CD4-positive, alpha-beta T cell treated with Interleukin-12 subunit alpha and Interleukin-12 subunit beta, for 1 hour (primary cell): ENCODE results near the gene PSD.
A peak's percentile ranks its signal among the peaks of the same experiment; 100 is the strongest.
"Not testable (repeated sequence)": the region's sequence is repeated elsewhere in the genome, so short reads cannot be mapped to it uniquely, and the experiment has no call there.

Source experiments
- DNase-seq: peaks from one replicate; pipeline ENCODE4 v3.0.0-alpha.2; 2020

The PSD gene

DNA sequence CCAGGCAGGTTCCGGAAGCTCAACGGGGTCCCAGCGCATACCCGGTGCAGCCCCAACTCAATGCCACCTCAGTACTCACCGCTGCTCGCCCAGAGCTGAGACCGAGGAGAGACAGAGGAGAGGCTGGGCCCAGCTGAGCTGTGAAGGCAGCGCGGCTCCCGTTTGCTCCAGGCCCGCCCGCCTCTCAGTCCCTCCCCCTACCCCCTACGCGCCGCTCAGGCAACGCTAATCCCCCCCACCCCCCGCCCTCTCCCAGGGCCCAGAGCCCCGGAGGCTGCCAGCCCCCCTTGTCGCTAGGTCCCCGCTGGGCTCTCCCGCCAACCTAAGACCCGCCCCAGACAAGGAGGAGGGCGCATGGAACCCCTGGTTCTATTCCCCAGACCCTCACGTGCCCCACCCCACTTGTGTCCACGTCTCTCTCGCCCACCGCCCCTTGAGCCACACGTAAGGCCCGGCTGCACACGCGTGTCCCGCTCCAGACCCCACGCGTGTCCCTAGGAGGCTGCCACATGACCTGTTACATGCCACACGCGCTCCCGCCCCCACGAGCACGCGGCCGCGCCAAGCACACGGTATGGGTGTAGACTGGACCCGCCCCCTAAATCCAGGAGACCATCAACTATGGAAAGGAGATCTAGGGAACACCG is at the start of gene PSD:
Gene PSD (minus strand): TSS at position 164 of the 647 bp plus-strand sequence. CDS start 1,747 bp downstream, outside the sequence.
- DNase-seq, result no peak

DNA sequence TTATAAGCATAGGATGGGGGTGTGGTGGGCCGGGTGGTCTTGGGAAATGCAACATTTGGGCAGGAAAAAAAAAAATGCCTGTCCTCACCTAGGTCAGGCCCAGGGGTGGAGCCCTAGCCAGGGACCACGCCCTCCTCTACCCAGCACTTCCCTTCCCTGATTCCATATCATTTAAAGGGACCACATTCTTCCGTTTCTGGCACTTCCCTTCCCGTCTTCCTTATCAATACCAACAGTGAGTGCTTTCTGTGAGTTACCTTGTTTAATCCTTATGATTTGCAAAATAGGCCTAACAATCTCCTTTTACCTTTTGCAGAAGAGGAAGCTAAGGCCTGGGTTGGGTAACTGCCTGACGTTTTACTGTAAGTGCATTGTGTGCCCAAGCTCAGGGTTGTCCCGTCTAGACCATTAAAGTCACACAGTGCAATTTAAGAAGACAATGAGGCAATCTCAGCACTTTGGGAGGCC is 49.4 kb upstream of the PSD start:
- no peak for DNase-seq

DNA sequence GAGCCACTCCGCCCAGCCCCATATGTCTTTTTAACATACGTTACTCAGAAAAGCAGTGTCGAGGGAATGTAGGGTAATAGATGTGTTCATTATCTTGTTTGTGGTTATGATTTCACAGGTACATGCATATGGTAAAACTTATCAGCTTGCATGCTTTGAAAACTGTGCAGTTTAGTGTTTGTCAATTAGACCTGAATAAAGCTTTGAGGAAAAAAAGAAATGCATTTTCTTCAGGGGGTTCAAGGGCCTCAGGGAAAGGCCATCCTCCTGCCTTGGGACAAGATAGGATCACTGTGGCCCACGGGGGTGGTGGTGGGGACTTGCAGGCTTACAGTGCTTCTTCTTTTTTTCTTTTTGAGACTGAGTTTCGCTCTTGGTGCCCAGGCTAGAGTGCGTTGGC is 48.7 kb upstream of the PSD start:
- DNase-seq, result no peak

DNA sequence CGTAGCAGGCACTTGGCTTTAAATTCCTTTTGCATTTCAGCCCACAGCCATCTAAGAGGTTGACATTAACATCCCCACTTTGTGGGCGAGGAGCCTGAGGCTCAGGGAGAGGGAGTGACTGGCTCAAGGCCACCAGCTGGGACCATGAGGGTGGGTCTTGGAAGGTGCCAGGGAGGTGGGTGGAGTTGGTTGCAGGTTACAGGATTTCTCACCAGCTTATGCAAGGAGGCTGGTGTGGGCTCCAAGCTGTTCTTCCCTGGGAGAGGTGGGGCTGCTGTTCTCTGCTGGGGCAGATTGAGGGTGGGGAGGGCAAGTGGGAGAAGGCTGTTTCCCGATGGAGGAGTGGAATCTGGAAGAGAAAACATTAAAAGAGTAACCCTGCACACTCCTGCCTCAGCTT is 46.9 kb upstream of the PSD start:
- no peak for DNase-seq

DNA sequence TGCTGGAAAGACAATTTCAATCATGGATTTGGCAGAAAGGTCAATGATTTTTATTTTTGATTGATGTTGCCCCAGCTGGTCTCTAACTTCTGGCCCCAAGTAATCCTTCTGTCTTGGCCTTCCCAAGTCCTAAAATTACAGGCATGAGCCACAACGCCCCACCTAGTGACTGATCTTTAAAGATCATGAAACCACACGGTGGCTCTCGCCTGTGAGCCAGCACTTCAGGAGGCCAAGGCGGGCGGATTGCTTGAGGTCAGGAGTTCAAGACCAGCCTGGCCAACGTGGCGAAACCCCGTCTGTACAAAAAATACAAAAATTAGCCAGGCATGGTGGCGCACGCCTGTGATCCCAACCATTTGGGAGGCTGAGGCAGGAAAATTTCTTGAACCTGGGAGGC is 45.4 kb upstream of the PSD start:
- no peak for DNase-seq

DNA sequence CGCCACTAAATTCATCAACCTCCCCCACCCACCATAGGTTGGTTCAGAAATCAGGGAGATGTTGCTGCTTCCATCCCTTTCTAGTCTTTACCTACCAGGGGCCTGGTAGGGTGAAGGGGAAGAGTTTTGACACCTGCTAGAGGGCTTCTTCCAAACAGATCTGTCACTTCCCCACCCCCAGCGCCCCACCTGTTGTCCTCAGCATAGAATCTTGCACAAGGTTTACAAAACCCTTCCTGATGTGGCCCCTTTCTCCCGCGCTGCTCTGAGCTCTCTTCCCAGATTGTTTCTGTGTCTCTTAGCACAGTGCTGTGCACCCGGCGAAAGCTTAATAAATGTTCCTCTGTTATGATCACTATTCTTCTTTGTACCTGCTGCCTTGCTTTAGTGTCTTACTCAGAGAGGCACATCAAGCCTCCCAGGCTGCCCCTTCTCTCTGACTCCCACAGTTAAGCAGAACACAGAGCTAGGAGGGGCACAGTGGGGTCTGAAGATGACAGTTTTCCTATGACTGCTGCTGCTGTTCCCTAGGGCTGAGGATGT is 44.0 kb upstream of the PSD start:
- DNase-seq, result no peak

DNA sequence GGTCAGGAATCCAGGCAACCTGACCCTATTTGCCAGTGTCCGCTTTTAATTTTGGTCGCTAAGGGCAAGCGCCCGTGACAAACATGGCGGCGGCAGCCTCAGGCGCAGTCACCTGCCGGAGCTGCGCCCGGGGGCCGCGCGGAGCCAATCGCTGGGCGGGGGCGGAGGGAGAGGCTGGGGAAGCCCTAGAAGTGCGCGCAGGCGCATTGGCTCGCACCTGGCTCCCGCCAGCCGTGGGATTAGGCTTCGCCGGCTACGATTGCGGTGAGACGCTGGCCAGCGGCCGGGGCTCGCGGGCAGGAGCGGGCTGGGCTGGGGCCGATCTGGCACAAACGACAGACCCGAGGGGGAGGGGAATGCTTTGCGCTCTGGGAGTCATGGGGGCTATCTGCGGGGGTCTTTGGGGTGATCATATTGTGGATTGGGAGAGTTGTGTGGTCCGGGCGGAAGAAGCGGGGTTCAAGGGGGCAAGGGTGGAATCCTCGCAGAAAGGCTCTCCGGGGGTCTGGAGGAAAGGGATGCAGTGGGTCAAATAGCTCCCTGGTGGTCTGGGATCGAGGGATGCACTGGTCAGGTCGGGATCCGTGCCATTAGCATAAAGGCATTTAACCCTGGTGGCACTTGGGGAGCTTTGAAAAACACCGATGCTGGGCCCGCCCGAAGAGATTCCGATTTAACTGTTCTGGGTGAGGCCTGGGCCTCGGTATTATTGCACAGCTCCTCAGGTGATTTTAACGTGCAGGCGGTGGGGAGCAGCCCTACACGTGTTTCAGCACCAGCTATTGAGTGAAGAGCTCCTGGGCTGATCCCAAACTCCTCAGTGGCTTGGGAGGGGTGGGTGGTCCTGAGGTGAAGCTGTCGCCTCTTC is 42.8 kb upstream of the PSD start:
- DNase-seq, result peak; percentile 94

DNA sequence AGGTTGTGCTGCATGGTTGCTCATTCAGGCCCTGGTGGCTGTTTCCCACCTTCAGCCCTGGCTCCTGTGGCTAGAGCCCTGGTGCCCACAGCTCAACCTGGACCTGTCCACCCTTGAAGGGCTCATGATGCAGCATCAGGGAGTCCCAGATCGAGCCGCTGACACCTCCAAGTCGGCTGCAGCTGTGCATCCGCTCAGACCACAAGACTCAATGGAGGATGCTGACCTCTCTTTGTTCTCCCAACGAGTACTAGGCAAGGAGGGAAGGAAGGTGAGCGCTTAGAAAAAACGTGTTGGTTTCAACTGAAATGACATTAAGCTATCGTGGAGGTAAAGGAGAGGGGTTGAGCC is 42.2 kb upstream of the PSD start:
- DNase-seq, result no peak

DNA sequence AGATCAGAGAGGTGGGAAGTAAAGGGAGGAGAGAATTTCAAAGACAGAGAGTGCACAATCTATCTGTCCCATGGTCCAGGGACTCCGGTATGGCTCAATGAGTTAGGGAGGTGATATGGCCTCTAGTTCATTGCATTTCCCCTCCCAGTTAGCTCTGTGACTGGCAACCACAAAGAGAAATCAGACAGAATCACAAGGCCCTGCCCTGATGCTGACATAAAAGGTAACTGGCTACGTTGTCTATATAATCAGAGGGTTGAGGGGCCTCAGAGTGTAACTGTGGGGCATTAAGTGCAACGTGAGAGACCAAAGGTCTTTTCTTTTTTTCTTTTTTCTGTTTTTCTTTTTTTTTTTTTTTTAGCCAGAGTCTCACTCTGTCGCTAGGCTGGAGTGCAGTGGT is 40.1 kb upstream of the PSD start:
- DNase-seq, result no peak

DNA sequence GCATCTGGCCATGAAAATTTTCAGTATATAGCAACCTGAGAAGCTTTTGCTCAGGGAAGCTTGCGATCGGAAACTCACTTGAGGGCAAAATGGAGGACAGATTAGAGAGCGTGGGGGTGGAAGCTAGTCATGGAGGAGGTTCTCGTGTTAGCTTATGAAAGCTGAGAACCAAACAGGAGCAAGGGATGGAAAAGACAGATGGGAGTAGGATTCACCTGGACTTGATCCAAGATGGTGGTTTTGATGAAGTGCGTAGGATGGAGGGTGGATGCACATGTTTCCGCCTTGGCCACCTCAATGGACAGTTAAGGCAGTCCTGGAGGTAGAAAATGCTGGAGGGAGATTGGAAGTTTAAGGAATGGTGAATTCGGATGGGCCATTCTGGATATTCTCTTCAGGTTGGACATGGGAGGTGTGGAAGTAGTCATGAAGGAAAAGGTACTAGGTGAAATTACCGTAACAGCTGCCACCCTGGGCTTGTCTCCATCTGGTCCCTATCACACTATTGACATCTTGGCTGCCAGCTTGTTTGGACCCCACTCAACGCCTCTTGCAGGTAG is 39.1 kb upstream of the PSD start:
- no peak for DNase-seq

DNA sequence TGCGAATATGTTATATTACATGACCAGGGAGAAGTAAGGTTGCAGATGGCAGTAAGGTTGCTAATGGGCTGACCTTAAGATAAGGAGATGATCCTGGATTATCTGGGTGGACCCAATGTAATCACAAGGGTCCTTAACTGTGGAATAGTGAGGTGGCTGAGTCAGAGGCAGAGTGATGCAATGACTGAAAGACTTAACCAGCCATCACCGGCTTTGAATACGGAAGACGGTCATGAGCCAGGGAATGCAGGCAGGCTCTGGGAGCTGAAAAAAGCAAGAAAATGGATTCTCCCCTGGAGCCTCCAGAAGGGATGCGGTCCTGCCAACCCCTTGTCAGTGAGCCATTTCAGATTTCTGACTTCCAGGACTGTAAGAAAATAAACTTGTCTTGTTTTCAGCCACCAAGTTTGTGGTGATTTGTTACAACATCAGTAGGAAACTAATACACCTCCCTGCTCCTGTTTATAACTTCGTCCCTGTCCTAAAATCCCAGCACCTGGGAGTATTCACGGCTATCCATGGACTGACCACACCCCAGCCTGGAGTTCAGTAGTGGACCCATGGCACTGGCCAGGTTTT is 37.4 kb upstream of the PSD start:
- DNase-seq, result no peak

DNA sequence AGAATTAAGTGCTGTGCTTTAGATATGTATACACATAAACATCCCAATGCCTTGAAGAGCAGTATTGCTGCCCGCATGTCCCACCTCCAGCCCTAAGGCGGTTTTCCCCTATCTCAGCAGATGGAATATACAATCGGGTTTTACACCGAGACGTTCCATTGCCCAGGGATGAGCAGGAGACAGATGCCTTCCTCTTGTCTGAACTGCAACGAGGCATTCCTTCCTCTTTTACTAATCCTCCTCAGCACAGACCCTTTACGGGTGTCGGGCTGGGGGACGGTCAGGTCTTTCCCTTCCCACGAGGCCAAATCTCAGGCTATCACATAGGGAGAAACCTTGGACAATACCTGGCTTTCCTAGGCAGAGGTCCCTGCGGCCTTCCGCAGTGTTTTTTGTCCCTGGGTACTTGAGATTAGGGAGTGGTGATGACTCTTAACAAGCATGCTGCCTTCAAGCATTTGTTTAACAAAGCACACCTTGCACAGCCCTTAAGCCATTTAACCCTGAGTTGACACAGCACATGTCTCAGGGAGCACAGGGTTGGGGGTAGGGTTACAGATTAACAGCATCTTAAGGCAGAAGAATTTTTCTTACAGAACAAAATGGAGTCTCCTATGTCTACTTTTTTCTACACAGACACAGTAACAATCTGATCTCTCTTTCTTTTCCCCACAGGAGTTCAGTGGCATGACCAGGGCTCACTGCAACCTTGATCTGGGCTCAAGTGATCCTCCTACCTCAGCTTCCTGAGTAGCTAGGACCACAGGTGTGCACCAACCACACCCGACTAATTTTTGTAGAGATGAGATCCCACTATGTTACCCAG is 36.3 kb upstream of the PSD start:
- DNase-seq, result not testable (repeated sequence)

DNA sequence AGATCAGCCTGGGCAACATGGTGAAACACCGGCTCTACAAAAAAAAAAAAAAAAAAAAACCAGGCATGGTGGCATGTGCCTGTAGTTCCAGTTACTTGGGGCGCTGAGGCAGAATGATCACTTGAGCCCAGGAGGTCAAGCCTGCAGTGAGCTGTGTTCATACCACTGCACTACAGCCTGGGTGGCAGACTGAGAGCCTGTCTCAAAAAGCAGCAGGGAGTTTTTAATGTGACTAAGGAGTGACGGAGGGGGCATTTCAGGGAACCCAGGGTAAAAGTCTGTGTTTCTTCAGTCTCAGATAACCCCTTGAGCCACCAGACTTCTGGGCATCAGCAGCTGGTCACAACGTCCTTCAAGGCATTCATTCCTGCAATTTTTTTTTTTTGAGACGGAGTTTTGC is 34.9 kb upstream of the PSD start:
- no peak for DNase-seq

DNA sequence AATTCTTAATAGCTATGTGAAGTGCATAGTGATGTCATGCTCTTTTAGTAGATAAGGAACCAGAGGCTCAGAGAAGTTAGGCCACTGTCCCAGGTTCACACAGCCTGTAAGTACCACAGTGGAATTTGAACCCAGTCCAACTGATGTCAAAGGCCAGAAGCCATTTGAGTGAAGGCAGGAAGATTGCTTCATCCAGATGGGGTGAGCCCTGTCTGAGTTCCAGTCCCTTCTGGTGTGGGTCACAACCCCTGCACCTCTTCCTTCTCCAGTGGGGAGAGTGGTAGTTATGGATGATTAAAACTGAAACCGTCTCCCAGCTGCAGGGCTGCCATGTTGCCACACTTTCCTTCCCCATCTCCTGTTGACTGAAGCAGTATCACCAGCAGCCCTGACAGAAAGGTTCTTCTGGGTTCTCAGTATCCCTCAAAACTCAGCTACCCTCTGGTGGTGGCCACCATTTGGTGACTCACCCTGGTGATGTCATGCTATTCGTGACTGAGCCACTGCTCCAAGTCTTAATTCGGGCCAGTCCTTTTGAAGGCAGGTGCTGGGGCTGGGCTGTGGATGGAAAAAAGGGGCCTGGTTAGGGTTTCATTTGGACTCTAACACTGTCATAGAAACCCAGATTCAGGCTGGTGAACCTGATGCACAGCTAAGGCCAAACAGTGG is 34.2 kb upstream of the PSD start:
- peak; percentile 30 for DNase-seq

DNA sequence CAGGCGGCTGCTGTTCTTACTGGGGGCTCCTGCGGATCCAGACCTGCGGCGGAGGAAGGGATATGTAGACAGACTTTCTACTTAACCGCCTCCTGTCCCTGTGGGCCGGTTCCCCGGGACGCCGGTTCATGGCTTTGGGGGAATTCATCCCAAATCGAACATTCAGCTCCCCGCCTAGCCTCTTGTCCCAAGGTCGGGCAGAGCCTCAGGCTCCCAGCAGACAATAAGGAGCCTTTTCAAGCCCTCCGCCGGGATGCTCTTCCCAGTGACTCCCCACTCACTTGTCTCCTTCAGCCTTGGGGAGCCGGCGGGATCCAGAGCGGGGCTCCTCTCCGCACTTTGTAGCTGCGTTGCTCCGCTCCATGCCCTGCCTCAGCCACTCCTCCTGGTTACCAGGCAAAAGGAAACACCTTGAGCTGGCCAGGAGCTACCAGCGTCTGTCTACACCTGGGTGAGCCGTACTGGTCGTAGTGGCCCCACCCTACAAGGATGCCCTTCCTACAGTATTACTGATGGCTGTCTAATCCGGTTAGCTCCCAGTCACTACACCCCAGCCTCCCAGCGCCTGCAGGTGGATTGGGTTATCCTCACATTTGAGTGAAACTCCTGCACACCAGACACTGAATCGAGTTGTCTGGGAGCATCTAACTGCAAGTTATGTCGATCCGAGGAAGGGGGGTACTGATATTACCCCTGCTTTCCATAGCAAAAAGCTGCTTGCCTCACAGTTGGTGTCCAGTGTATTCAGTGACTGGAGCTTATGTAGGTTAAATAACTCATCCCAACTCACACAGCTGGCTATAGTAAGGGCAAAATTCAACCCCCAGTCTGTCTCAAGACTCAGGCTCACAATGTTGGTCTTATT is 32.8 kb upstream of the PSD start, which contains the start of gene C10orf95:
Gene C10orf95 (minus strand): TSS at position 439 of the 865 bp plus-strand sequence. CDS start 450 bp downstream, outside the sequence.
- DNase-seq, result no peak

DNA sequence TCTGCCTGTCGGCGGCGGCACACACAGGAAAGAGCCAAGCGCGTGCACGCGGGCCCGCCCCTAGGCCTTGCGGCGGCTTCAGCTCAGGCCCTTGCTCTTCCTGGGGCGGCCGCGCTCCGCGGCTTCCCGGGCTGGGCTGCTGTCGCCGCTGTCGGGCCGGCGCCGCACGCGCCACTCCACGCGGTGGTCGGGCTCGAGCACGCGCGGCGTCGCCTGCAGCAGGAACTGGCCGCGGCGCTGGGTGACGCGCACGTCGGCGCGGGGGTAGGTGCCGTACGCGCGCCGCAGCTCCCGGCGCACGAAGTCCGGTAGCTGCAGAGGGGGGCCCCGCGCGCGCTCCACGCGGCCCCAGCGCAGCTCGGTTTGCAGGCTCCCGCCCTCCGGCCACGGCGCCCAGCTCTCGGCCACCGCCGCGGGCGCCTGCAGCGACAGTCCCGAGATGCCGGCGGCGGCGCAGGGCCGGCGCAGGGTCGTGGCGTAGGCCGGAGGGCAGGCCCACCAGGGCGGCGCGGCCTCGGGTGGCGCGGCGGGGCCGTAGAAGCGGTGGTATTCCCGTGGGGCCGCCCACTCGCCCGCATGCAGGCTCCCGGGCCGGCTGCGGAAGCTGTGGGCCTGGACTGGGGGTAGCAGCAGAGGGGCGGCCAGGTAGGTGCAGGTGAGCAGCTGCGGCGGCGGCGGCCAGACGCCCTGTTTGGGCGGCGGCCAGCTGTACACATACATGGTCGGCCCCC is 32.0 kb upstream of the PSD start:
- peak; percentile 93 for DNase-seq

DNA sequence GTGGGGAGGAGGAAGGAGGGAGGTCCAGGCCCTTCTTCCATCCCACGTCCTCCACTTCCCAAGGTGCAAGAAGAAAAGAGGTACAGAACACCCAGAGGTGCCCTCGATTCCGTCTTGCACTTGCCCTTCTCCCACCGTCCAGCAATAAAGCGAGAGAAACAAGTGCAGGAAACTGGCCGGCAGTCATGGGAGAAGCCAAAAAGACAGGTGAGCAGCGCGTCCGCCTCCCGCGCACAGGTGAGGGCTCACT is 31.5 kb upstream of the PSD start:
- DNase-seq, result no peak

DNA sequence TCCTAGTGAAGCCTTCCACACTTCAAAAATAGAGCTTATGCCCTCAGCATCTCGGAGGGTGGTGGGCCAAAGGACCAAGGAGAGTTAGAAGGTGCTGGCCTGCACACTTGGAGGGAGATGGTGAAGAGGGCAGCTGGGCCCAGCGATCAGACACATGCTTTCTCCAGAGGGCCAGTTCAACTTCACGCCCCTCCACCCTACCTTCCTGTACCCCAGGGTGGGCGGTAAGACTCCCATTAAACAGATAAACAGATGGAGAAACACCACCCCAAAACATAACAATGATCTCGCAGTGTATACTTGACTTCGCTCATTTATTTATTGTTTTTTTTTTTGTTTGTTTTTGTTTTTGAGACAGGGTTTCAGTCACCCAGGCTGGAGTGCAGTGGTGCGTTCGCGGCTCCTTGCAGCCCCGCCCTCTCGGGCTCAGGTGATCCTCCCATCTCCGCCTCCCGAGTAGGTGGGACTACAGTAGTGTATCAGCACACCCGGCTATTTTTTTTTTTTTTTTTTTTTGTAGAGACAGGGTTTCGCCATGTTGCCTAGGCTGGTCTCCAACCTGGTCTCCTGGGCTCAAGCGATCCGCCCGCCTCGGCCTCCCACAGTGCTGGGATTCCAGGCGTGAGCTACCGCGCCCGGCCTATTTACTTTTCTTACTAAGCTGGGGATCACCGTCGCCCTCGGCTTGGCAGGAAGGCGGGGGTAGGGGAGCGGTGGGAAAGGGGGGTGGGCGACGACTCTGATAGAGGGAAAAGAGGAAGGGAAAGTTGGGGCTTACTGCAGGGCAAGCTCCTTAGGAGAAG is 30.9 kb upstream of the PSD start:
- DNase-seq, result peak; percentile 91

DNA sequence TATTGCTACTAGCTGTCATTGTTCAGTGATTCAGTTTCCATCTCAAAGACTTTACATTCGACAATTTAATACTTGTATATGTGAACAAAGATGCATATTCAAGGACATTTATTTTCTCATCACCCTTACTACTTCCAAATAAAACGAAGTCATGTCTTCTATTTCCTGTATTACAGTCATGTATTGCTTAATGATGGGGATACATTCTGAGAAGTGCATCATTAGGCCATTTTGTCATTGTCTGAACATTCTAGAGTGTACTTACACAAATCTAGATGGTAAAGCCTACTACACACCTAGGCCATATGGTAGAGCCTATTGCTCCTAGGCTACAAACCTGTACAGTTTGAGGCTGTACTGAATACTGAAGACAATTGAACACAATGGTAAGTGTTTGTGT is 26.3 kb upstream of the PSD start:
- no peak for DNase-seq

DNA sequence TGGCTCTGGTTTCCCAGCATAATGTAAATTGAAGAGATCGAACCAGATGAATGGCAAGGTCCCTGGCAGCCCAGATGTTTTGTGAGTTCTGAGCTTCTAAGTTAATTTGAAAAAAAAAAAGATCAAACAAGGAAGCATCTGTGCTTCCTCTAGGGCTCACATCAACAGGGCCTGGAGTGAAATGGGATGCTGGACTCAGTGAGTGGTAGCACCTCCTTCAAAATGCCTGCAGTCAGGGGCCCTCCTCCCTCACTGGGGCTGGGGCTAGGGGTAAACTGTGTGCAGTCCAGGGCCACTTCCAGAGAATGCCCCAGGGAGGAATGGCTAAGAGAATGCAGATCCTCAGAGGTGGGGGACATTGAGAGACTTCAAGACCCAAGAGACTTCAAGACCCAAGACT is 19.8 kb upstream of the PSD start:
- no peak for DNase-seq
